Mesendoderm (in vitro differentiated cells): ENCODE results near the gene TMPRSS4.

Source experiments
- DNase-seq: peaks from one replicate; pipeline ENCODE4 v3.0.0; 2013
- H2AK5ac ChIP-seq: 2 replicates; pipeline ENCODE4 v1.6.1; 2013; ENCODE audit warnings: low read length, inconsistent platforms
- H2BK120ac ChIP-seq: 2 replicates; pipeline ENCODE4 v1.6.1; 2013; ENCODE audit warnings: low read depth, mild to moderate bottlenecking, low read length, moderate library complexity, mixed read lengths
- H2BK15ac ChIP-seq: replicated peaks from 2 replicates; pipeline ENCODE4 v1.6.1; 2013; ENCODE audit warnings: low read depth, mild to moderate bottlenecking, moderate library complexity
- H2BK5ac ChIP-seq: 2 replicates; pipeline ENCODE4 v1.6.1; 2013; ENCODE audit warnings: low read length, inconsistent platforms
- H3K18ac ChIP-seq: 2 replicates; pipeline ENCODE4 v1.6.1; 2013; ENCODE audit warnings: mild to moderate bottlenecking, low read length, mixed read lengths
- H3K23ac ChIP-seq: one replicate; pipeline ENCODE4 v1.6.1; 2013; ENCODE audit warnings: low read length
- H3K27ac ChIP-seq: 2 replicates; pipeline ENCODE4 v1.5.1; 2013; ENCODE audit warnings: low read depth, mild to moderate bottlenecking, inconsistent platforms, low read length, moderate library complexity
- H3K27me3 ChIP-seq: 2 replicates; pipeline ENCODE4 v1.6.1; 2013; ENCODE audit warnings: low read length, control low read depth, mild to moderate bottlenecking, inconsistent platforms; ENCODE audit not compliant: insufficient read depth, poor library complexity
- H3K36me3 ChIP-seq: 2 replicates; pipeline ENCODE4 v1.6.1; 2013; ENCODE audit warnings: low read length, inconsistent platforms; ENCODE audit not compliant: control insufficient read depth, insufficient read depth
- H3K4ac ChIP-seq: one replicate; pipeline ENCODE4 v1.6.1; 2013; ENCODE audit warnings: low read depth, mild to moderate bottlenecking, low read length, moderate library complexity
- H3K4me1 ChIP-seq: 2 replicates; pipeline ENCODE4 v1.6.1; 2013; ENCODE audit warnings: low read depth, low read length, inconsistent platforms; ENCODE audit not compliant: control insufficient read depth
- H3K4me2 ChIP-seq: 2 replicates; pipeline ENCODE4 v1.6.1; 2013; ENCODE audit warnings: low read length
- H3K4me3 ChIP-seq: 2 replicates; pipeline ENCODE4 v1.5.1; 2013; ENCODE audit warnings: mild to moderate bottlenecking, low read length
- H3K56ac ChIP-seq: one replicate; pipeline ENCODE4 v1.6.1; 2013; ENCODE audit warnings: low read length
- H3K79me1 ChIP-seq: 2 replicates; pipeline ENCODE4 v1.6.1; 2013; ENCODE audit warnings: low read length, inconsistent platforms
- H3K79me2 ChIP-seq: 2 replicates; pipeline ENCODE4 v1.6.1; 2013; ENCODE audit warnings: mild to moderate bottlenecking, low read length; ENCODE audit not compliant: control insufficient read depth, insufficient read depth
- H3K9ac ChIP-seq: 2 replicates; pipeline ENCODE4 v1.6.1; 2013; ENCODE audit warnings: low read length, inconsistent platforms
- H4K5ac ChIP-seq: one replicate; pipeline ENCODE4 v1.6.1; 2013; ENCODE audit warnings: low read length
- H4K8ac ChIP-seq: one replicate; pipeline ENCODE4 v1.6.1; 2013; ENCODE audit warnings: low read depth, mild to moderate bottlenecking, control low read depth, low read length, moderate library complexity
- WGBS: extraction: QIAGEN DNeasy Blood & Tissue Kit; methylation state at CpG from one replicate; pipeline ENCODE4 v1.1.7; 2013; ENCODE audit warnings: low lambda C conversion rate, missing lambda C conversion rate; ENCODE audit not compliant: insufficient coverage; ENCODE audit errors: extremely low coverage; 5-methylcytosine and 5-hydroxymethylcytosine counted together

The TMPRSS4 gene

GRCh38 chr11:118068945-118069612 lies 7.8 kb upstream of the TMPRSS4 start:
- H3K4me3 ChIP-seq, result no peak overlapping the region
- H3K23ac ChIP-seq, result no peak overlapping the region
- H2BK15ac ChIP-seq, result no peak overlapping the region
- no peak overlapping the region for H3K18ac ChIP-seq
- no peak overlapping the region for H4K5ac ChIP-seq
- no peak for DNase-seq
- no peak overlapping the region for H2AK5ac ChIP-seq
- H3K36me3 ChIP-seq, result no peaks in the 10 kb centered on the region
- H3K56ac ChIP-seq, result no peak overlapping the region
- H2BK120ac ChIP-seq, result no peak overlapping the region
- no CpG with 5 or more reads among the region's 10 CpGs for WGBS
- no peak overlapping the region for H4K8ac ChIP-seq
- no peaks in the 10 kb centered on the region for H3K4me1 ChIP-seq
- H3K4ac ChIP-seq, result no peak overlapping the region
- H3K27me3 ChIP-seq, result no peaks in the 10 kb centered on the region
- no peak overlapping the region for H3K9ac ChIP-seq
- H2BK5ac ChIP-seq, result no peak overlapping the region
- H3K27ac ChIP-seq, result no peak overlapping the region
- H3K79me1 ChIP-seq, result no peaks in the 10 kb centered on the region
- H3K79me2 ChIP-seq, result no peaks in the 10 kb centered on the region
- no peak overlapping the region for H3K4me2 ChIP-seq

- H3K36me3 ChIP-seq, result no peaks in the 10 kb centered on the region
- H3K23ac ChIP-seq, result no peak overlapping the region
- no peak overlapping the region for H2BK5ac ChIP-seq
- H3K9ac ChIP-seq, result no peak overlapping the region
- no peak overlapping the region for H3K56ac ChIP-seq
- H3K27me3 ChIP-seq, result no peaks in the 10 kb centered on the region
- no peak for DNase-seq
- no peak overlapping the region for H2BK120ac ChIP-seq
- no peak overlapping the region for H3K27ac ChIP-seq
- no peaks in the 10 kb centered on the region for H3K4me1 ChIP-seq
- H3K4me3 ChIP-seq, result no peak overlapping the region
- no peak overlapping the region for H4K8ac ChIP-seq
- H4K5ac ChIP-seq, result no peak overlapping the region
- no peaks in the 10 kb centered on the region for H3K79me1 ChIP-seq
- H3K4me2 ChIP-seq, result no peak overlapping the region
- no peak overlapping the region for H2BK15ac ChIP-seq
- no peak overlapping the region for H2AK5ac ChIP-seq
- H3K79me2 ChIP-seq, result no peaks in the 10 kb centered on the region
- WGBS, result no CpG with 5 or more reads among the region's 3 CpGs
- H3K18ac ChIP-seq, result no peak overlapping the region
- H3K4ac ChIP-seq, result no peak overlapping the region
Observed at GRCh38 chr11:118071416-118072030, 5.4 kb upstream of the TMPRSS4 start.

GRCh38 chr11:118073554-118073953 lies 3.3 kb upstream of the TMPRSS4 start:
- Histone ChIP-seq H2BK5ac (no peak overlapping the region), H3K79me2 (no peaks in the 10 kb centered on the region), H2BK15ac (no peak overlapping the region), H3K27ac (no peak overlapping the region), H4K5ac (no peak overlapping the region), H2AK5ac (no peak overlapping the region), H3K9ac (no peak overlapping the region), H3K27me3 (no peaks in the 10 kb centered on the region), H4K8ac (no peak overlapping the region), H3K4me3 (no peak overlapping the region), H3K79me1 (no peaks in the 10 kb centered on the region), H3K56ac (no peak overlapping the region), H2BK120ac (no peak overlapping the region), H3K4me2 (no peak overlapping the region), H3K4ac (no peak overlapping the region), H3K4me1 (peaks cover 3% of the 10 kb centered on the region), H3K36me3 (no peaks in the 10 kb centered on the region), H3K18ac (no peak overlapping the region), H3K23ac (no peak overlapping the region)
- no peak for DNase-seq
- WGBS, result no CpG with 5 or more reads among the region's 9 CpGs

- WGBS, result no CpG with 5 or more reads among the region's 11 CpGs
- no peak overlapping the region for H4K8ac ChIP-seq
- H3K4me2 ChIP-seq, result no peak overlapping the region
- no peak overlapping the region for H3K56ac ChIP-seq
- H3K9ac ChIP-seq, result no peak overlapping the region
- no peak overlapping the region for H4K5ac ChIP-seq
- no peak overlapping the region for H2BK15ac ChIP-seq
- no peak overlapping the region for H2BK5ac ChIP-seq
- no peak for DNase-seq
- H2AK5ac ChIP-seq, result no peak overlapping the region
- H3K4me1 ChIP-seq, result peaks cover 3% of the 10 kb centered on the region
- no peak overlapping the region for H3K4ac ChIP-seq
- no peak overlapping the region for H3K23ac ChIP-seq
- no peaks in the 10 kb centered on the region for H3K79me2 ChIP-seq
- no peaks in the 10 kb centered on the region for H3K79me1 ChIP-seq
- H3K18ac ChIP-seq, result no peak overlapping the region
- H3K36me3 ChIP-seq, result no peaks in the 10 kb centered on the region
- H2BK120ac ChIP-seq, result no peak overlapping the region
- H3K27me3 ChIP-seq, result no peaks in the 10 kb centered on the region
- no peak overlapping the region for H3K27ac ChIP-seq
- no peak overlapping the region for H3K4me3 ChIP-seq
Observed at GRCh38 chr11:118074091-118074685, 2.7 kb upstream of the TMPRSS4 start.

- no peak overlapping the region for H2AK5ac ChIP-seq
Observed at GRCh38 chr11:118074785-118075184, 2.1 kb upstream of the TMPRSS4 start.

More at GRCh38 chr11:118074785-118075184, 2.1 kb upstream of the TMPRSS4 start:
- Histone ChIP-seq H3K4ac (no peak overlapping the region), H4K8ac (no peak overlapping the region), H3K4me2 (no peak overlapping the region), H3K4me3 (no peak overlapping the region), H3K79me1 (no peaks in the 10 kb centered on the region), H2BK5ac (no peak overlapping the region), H2BK120ac (no peak overlapping the region), H3K18ac (no peak overlapping the region), H3K9ac (no peak overlapping the region), H3K23ac (no peak overlapping the region), H3K79me2 (no peaks in the 10 kb centered on the region), H4K5ac (no peak overlapping the region), H3K36me3 (no peaks in the 10 kb centered on the region), H3K27ac (no peak overlapping the region), H2BK15ac (no peak overlapping the region), H3K56ac (no peak overlapping the region), H3K27me3 (no peaks in the 10 kb centered on the region), H3K4me1 (peaks cover 3% of the 10 kb centered on the region)
- no peak for DNase-seq
- no CpG with 5 or more reads among the region's 2 CpGs for WGBS
